Tibial artery (tissue), 4 donors: ENCODE data around the gene S100A1.

Experiments used
- DNase-seq, 2 donors: peaks; one replicate each; pipeline ENCODE4 v3.0.0-alpha.2; 2019
- H3K27ac ChIP-seq, 2 donors: fragments of 200-600 bp; sonication (generic) in 1 of 2; 1 replicate in 1 of 2; 2 replicates in 1 of 2; pipeline ENCODE4 v1.5.1; 2018 to 2019; ENCODE audit warnings: mild to moderate bottlenecking in 1 of 2
- H3K27me3 ChIP-seq, 2 donors: fragments of 200-600 bp; sonication (generic) in 1 of 2; one replicate each; pipeline versions ENCODE4 v1.5.1 to v1.6.0; 2016 to 2019
- H3K36me3 ChIP-seq, 3 donors: fragments of 200-600 bp; sonication (generic) in 2 of 3; one replicate each; pipeline ENCODE4 v1.5.1; 2016 to 2019; ENCODE audit warnings: mild to moderate bottlenecking in 2 of 3
- H3K4me1 ChIP-seq, 4 donors: fragments of 200-600 bp; sonication (generic) in 2 of 4; 1 replicate in 3 of 4; 2 replicates in 1 of 4; pipeline ENCODE4 v1.5.1; 2016 to 2019
- H3K4me3 ChIP-seq, 2 donors: fragments of 200-600 bp; sonication (generic) in 1 of 2; 1 replicate in 1 of 2; 2 replicates in 1 of 2; pipeline ENCODE4 v1.5.1; 2018 to 2019; ENCODE audit warnings: mild to moderate bottlenecking in 2 of 2
- H3K9me3 ChIP-seq, 3 donors: fragments of 200-600 bp; sonication (generic) in 1 of 3; one replicate each; pipeline ENCODE4 v1.5.1; 2016 to 2019
- CTCF ChIP-seq, 2 experiments: fragments of 200-600 bp in 1 of 2; fragments of 450-650 bp in 1 of 2; IDR thresholded peaks; one replicate each; pipeline ENCODE4 v1.5.1; 2017 to 2019; ENCODE audit warnings: antibody characterized with exemption in 2 of 2, mild to moderate bottlenecking in 1 of 2, moderate library complexity in 1 of 2
- intact Hi-C: fragments of 100-400 bp; cut with DNase I; formaldehyde crosslinking; loops from one replicate; pipeline ENCODE4 v1.15.0; 2023; ENCODE audit warnings: low total_unique reads

The S100A1 gene

DNA sequence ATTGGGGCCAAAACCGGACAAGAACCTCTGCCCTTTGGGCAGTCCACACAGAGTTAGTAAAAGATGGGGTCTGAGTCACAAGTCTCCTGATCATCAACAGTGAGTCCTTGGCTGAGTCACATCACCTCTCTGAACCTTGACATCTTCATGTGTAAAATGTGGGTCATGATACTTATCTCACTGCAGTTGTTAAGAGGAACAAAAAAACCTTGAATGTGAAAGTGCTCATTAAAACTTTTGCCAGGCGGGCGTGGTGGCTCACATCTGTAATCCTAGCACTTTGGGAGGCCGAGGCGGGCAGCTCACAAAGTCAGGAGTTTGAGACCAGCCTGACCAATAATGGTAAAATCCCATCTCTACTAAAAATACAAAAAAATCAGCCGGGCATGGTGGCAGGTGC lies 31.0 kb upstream of the S100A1 start:
- intact Hi-C loops: no loop called here
- Histone ChIP-seq H3K36me3 (no peaks in the 10 kb centered on the region), H3K4me1 (no peaks in the 10 kb centered on the region), H3K27me3 (no peaks in the 10 kb centered on the region), H3K4me3 (no peak overlapping the region), H3K9me3 (no peaks in the 10 kb centered on the region), H3K27ac (no peak overlapping the region)
- no peak for TF ChIP-seq CTCF (IDR thresholded peaks at IDR 0.05)
- no peak for DNase-seq

GRCh38 chr1:153598309-153599172 lies 29.7 kb upstream of the S100A1 start:
- no peaks in the 10 kb centered on the region for H3K36me3 ChIP-seq
- TF ChIP-seq CTCF (IDR thresholded peaks at IDR 0.05): no peak
- intact Hi-C loops: no loop called here
- DNase-seq: no peak
- no peaks in the 10 kb centered on the region for H3K9me3 ChIP-seq
- H3K4me1 ChIP-seq: no peaks in the 10 kb centered on the region
- H3K27ac ChIP-seq: no peak overlapping the region
- no peaks in the 10 kb centered on the region for H3K27me3 ChIP-seq
- no peak overlapping the region for H3K4me3 ChIP-seq

- DNase-seq: no peak
- Histone ChIP-seq H3K9me3 (no peaks in the 10 kb centered on the region), H3K27ac (no peak overlapping the region), H3K36me3 (no peaks in the 10 kb centered on the region), H3K4me1 (no peaks in the 10 kb centered on the region), H3K27me3 (no peaks in the 10 kb centered on the region), H3K4me3 (no peak overlapping the region)
- no peak for TF ChIP-seq CTCF (IDR thresholded peaks at IDR 0.05)
- intact Hi-C loops: no loop called here
Observed at GRCh38 chr1:153599847-153600246, 28.4 kb upstream of the S100A1 start.

GRCh38 chr1:153602749-153603148 lies 25.5 kb upstream of the S100A1 start:
- H3K27ac ChIP-seq: no peak overlapping the region
- H3K4me1 ChIP-seq: peaks cover 0 to 10% (median 2%) of the 10 kb centered on the region in 4 donors
- no peak for DNase-seq
- TF ChIP-seq CTCF (IDR thresholded peaks at IDR 0.05): no peak
- intact Hi-C loops: no loop called here
- no peak overlapping the region for H3K4me3 ChIP-seq
- H3K9me3 ChIP-seq: no peaks in the 10 kb centered on the region
- no peaks in the 10 kb centered on the region for H3K27me3 ChIP-seq
- peaks cover 13 to 29% (median 17%) of the 10 kb centered on the region in 3 donors for H3K36me3 ChIP-seq

- no peak for TF ChIP-seq CTCF (IDR thresholded peaks at IDR 0.05)
- no peak overlapping the region for H3K4me3 ChIP-seq
- H3K9me3 ChIP-seq: no peaks in the 10 kb centered on the region
- H3K36me3 ChIP-seq: peaks cover 13 to 32% (median 17%) of the 10 kb centered on the region in 3 donors
- no peak for DNase-seq
- peaks cover 0 to 44% (median 24%) of the 10 kb centered on the region in 4 donors for H3K4me1 ChIP-seq
- intact Hi-C loops: no loop called here
- H3K27ac ChIP-seq: no peak overlapping the region
- no peaks in the 10 kb centered on the region for H3K27me3 ChIP-seq
Observed at GRCh38 chr1:153606194-153606593, 22.0 kb upstream of the S100A1 start.
